ENCODE results near the gene ZNF598. TPM values are rescaled to one million over a fixed set of nuclear protein-coding genes. Genes with fewer than 3 reads are reported as not detected.

ZNF598 gene
- total and polyA plus RNA-seq, 3 donors from 2014 or later, result 46.3 to 94.6 (median 80.4) TPM

- intact Hi-C loops (cut with DNase I; ENCODE audit: low total_unique reads), result no loop called here
- no peak overlapping the region for H3K27ac ChIP-seq
- H3K4me3 ChIP-seq, result peak overlapping the region; percentile 26 to 46
- TF ChIP-seq POLR2A (IDR thresholded peaks at IDR 0.05), result no peak
- no peak for TF ChIP-seq CTCF (IDR thresholded peaks at IDR 0.05)
- no peaks in the 10 kb centered on the region for H3K9me3 ChIP-seq
- H3K4me1 ChIP-seq, result peaks cover 13% of the 10 kb centered on the region
- no peak for DNase-seq
- WGBS, 2 donors, result 40 to 54% methylated on average over 1 to 34 of the region's 50 CpGs
- no peaks in the 10 kb centered on the region for H3K27me3 ChIP-seq
- no peaks in the 10 kb centered on the region for H3K36me3 ChIP-seq (ENCODE audit: low read depth, missing control alignments)
Measured at GRCh38 chr16:1992704-1993317, 16.8 kb downstream of the ZNF598 start.

- no peaks in the 10 kb centered on the region for H3K9me3 ChIP-seq
- H3K4me1 ChIP-seq, result peaks cover 13% of the 10 kb centered on the region
- no peak overlapping the region for H3K27ac ChIP-seq
- peak; percentile 95 for DNase-seq
- TF ChIP-seq CTCF (IDR thresholded peaks at IDR 0.05), result no peak
- TF ChIP-seq POLR2A (IDR thresholded peaks at IDR 0.05), result no peak
- H3K36me3 ChIP-seq (ENCODE audit: low read depth, missing control alignments), result no peaks in the 10 kb centered on the region
- no peaks in the 10 kb centered on the region for H3K27me3 ChIP-seq
- peak overlapping the region; percentile 26 to 46 for H3K4me3 ChIP-seq
- intact Hi-C loops (cut with DNase I; ENCODE audit: low total_unique reads), result no loop called here
- WGBS, 2 donors, result 2 to 3% methylated on average over 9 to 85 of the region's 96 CpGs
Measured at GRCh38 chr16:1991948-1992703, 17.5 kb downstream of the ZNF598 start.

GRCh38 chr16:1991588-1991947, 18.1 kb downstream of the ZNF598 start:
- intact Hi-C loops (cut with DNase I; ENCODE audit: low total_unique reads), result no loop called here
- Histone ChIP-seq H3K36me3 (ENCODE audit: low read depth, missing control alignments) (no peaks in the 10 kb centered on the region), H3K4me3 (peak overlapping the region; percentile 16 to 46), H3K27ac (no peak overlapping the region), H3K9me3 (no peaks in the 10 kb centered on the region), H3K27me3 (no peaks in the 10 kb centered on the region), H3K4me1 (peaks cover 13% of the 10 kb centered on the region)
- WGBS, 2 donors, result 15 to 16% methylated on average over 14 to 22 of the region's 22 CpGs
- no peak for DNase-seq
- TF ChIP-seq POLR2A (IDR thresholded peaks at IDR 0.05) (no peak), CTCF (IDR thresholded peaks at IDR 0.05) (no peak)

GRCh38 chr16:1991135-1991551, 18.5 kb downstream of the ZNF598 start:
- TF ChIP-seq CTCF (IDR thresholded peaks at IDR 0.05) (no peak), POLR2A (IDR thresholded peaks at IDR 0.05) (no peak)
- no peak overlapping the region for H3K27ac ChIP-seq
- 6 to 11% methylated on average over 14 to 18 of the region's 18 CpGs for WGBS, 2 donors
- peak overlapping the region in 1 of 2 donors; percentile 52 for H3K4me3 ChIP-seq
- no peak for DNase-seq
- intact Hi-C loops (cut with DNase I; ENCODE audit: low total_unique reads), result no loop called here
- H3K9me3 ChIP-seq, result no peaks in the 10 kb centered on the region
- peaks cover 13% of the 10 kb centered on the region for H3K4me1 ChIP-seq
- H3K27me3 ChIP-seq, result no peaks in the 10 kb centered on the region
- no peaks in the 10 kb centered on the region for H3K36me3 ChIP-seq (ENCODE audit: low read depth, missing control alignments)

All from testis (tissue), 3 donors.